VCaP (cell line): ENCODE measurements around the gene ASPHD1.

Experiments
- H3K27ac ChIP-seq: fragments of 450-650 bp; 2 replicates; pipeline ENCODE4 v1.5.1; 2017
- TF ChIP-seq, protein P1 (sequence below): fragments of 450-650 bp; conservative IDR thresholded peaks from 2 replicates; pipeline ENCODE4 v1.5.1; 2017; ENCODE audit warnings: mild to moderate bottlenecking, moderate library complexity

ASPHD1 gene

DNA sequence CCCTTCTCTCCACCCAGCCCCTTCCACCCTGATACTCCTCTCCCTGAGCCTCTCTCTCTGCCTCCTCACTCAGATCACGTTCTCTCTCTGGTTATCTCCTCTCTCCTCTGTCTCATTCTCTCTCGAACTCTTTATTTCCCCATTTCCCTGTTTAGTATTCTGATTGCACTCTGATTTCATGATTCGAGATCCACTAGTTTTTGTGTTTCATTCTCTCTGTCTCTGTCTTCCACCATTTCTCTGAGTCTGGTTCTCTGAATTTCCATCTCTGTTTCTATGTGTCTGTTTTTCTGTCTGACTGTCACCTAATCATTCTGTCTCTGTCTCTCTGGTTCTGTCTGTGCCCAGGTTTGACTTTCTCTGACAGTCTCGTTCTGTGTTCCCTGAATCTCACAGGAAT lies 3.0 kb upstream of the ASPHD1 start:
- H3K27ac ChIP-seq: no peak overlapping the region
- TF ChIP-seq, protein P1, sequence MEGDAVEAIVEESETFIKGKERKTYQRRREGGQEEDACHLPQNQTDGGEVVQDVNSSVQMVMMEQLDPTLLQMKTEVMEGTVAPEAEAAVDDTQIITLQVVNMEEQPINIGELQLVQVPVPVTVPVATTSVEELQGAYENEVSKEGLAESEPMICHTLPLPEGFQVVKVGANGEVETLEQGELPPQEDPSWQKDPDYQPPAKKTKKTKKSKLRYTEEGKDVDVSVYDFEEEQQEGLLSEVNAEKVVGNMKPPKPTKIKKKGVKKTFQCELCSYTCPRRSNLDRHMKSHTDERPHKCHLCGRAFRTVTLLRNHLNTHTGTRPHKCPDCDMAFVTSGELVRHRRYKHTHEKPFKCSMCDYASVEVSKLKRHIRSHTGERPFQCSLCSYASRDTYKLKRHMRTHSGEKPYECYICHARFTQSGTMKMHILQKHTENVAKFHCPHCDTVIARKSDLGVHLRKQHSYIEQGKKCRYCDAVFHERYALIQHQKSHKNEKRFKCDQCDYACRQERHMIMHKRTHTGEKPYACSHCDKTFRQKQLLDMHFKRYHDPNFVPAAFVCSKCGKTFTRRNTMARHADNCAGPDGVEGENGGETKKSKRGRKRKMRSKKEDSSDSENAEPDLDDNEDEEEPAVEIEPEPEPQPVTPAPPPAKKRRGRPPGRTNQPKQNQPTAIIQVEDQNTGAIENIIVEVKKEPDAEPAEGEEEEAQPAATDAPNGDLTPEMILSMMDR: no peak

DNA sequence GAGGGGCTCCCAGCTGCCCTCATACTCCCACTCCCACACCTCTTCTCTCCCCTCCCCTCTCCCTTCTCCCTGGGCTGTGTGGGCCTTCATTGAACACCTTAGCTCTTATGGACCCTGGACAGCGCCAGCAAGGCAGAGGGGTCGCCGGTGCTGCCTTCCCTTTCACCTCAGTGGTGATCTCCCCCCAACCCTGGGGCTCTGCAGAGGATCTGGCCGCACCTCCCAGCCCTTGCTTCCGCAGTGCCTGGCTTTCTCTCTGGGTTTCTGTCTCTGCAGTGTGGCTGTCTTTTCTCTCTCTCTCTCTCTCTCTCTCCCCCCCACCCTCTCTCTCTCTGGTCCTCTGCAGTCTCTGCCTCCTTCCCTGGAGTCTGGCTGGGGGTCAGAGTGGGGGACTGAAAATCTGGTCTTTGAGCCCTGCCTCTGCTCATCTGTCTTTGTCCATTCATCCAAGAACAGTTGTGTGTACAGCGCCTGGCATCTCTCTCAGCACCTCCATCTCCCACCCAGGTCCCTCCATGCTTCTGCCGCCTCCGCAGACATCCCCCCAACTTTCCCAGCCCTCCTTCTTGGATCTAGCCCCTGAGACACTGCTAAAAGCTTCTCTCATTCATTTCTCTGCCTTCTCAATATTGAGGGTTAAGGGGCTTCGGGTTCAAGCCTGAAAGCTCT lies 2.0 kb upstream of the ASPHD1 start:
- peak overlapping the region; percentile 73 for H3K27ac ChIP-seq
- TF ChIP-seq, protein P1: no peak

DNA sequence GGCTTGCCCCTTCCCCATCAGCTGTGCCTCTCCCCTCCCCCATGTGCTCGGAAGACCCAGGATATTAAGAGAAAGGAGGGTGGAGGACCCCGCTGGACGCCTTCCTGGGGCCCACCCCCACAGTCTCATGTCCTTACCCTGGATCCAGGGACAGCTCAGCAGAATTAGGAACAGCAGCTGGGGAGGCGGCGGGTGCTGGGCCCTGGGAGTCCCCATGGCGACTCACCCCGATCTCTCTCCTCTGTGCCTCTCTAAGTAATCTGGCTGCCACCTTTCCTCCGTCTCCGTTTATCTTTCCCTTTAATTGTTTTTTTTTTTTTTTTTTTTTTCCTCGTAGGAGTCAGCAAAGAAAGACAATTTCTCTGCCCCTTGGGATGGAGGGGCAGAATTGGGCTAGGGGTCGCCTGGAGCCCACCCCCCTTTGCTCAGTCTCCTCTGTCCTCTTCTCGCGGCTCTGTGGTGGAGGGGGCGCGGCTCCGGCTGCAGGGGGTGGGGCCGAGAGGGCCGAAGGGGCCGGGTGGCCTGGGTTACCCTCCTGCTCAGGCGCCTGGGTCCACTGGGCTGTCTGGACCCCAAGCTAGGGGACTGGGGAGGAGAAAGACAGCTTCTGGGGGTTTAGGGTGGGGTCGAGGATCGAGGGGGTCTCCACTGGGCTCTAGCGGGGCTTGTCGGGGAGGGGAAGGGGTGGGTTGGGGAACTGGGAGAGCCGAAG lies 1.3 kb upstream of the ASPHD1 start:
- TF ChIP-seq, protein P1: no peak
- peak overlapping the region; percentile 73 for H3K27ac ChIP-seq

- H3K27ac ChIP-seq: peak within 1 kb of the TSS; percentile 73
- TF ChIP-seq, protein P1: peak; percentile 26
Observed at GRCh38 chr16:29899516-29900101, 679 bp upstream of the ASPHD1 start, which contains the start of gene SEZ6L2. TSS of gene SEZ6L2 (minus strand) at chr16:29899550. CDS start at chr16:29899019, 531 bp downstream.

GRCh38 chr16:29900888-29901606 lies 759 bp downstream of the ASPHD1 start:
- peak overlapping the region; percentile 73 for H3K27ac ChIP-seq
- TF ChIP-seq, protein P1: no peak

DNA sequence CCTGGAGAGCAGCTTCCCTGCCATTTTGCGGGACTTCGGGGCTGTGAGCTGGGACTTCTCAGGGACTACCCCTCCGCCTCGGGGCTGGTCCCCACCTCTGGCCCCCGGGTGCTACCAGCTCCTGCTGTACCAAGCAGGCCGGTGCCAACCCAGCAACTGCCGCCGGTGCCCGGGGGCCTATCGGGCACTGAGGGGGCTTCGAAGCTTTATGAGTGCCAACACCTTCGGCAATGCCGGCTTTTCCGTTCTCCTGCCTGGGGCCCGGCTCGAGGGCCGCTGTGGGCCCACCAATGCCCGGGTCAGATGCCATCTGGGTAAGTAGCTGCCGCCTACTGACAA lies 1.3 kb downstream of the ASPHD1 start:
- TF ChIP-seq, protein P1: no peak
- peak overlapping the region; percentile 73; the same call in 1 of the 2 replicates for H3K27ac ChIP-seq

GRCh38 chr16:29903590-29903989 lies 3.3 kb downstream of the ASPHD1 start:
- TF ChIP-seq, protein P1: no peak
- H3K27ac ChIP-seq: no peak overlapping the region
